GM21423 (cell line): ENCODE data around the gene ZNF516.

Experiments used
- ATAC-seq: cut with Tn5 transposase; IDR thresholded peaks from one replicate; pipeline ENCODE4 v1.9.1; 2021; ENCODE audit warnings: mild to moderate bottlenecking, moderate library complexity; ENCODE audit not compliant: unreplicated experiment

The ZNF516 gene

DNA sequence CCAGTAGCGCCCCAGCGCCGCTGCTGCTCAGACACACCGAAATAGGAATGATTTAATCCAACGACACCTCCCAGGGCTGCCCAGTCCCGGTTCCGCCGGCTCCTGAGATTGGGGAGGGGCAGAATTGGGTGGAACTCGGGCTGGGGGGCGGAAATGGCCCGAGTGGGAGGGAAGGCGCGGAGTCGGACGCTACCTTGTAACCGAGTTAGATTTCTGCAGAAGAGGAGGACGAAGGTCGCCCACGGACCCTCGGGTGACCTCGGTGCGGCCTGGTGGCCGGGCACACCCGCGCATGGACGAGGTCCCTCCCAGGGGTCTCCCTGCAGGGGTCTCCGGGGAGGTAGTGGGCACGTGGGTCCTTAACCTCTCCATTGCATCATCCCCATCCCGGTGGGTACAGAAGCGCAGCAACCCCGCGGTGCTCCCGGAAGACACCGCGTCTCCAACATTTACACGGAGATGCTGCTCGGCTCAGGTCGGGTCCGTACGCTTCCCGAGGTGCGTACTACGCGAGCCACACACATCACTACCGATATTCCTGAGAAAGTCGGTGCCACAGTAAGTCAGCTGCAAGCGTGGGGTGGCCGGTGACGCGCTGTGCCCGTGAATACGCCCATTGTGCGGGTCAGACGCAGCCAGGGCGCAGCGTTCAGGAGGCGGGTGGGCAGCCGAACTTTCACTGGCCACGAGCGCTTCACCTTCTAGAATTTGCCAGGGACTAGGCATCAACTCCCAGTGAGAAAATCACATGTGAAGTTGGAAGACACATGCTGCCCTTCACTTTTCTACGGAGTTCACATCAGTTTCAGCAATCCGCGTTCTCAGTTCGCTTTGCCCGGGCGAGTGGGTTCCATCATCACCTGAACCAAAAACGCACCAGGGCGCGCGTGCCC lies 3.0 kb downstream of the ZNF516 start:
- ATAC-seq, result no peak

DNA sequence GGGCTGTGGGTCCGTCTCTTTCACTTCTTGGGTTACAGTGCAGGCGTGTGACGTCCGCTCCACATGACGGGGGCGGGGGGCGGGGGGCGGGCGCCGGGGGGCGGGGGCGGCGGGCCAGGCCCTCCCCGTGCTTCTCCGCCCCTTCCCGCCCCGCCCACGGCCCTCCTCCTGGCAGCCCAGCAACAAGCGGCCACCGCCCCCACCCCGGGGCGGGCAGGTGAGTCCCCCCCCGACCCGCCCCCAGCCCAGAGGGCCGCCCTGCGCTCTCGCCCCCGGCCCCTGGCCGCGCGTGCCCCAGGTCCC lies 3.6 kb downstream of the ZNF516 start:
- ATAC-seq, result no peak

DNA sequence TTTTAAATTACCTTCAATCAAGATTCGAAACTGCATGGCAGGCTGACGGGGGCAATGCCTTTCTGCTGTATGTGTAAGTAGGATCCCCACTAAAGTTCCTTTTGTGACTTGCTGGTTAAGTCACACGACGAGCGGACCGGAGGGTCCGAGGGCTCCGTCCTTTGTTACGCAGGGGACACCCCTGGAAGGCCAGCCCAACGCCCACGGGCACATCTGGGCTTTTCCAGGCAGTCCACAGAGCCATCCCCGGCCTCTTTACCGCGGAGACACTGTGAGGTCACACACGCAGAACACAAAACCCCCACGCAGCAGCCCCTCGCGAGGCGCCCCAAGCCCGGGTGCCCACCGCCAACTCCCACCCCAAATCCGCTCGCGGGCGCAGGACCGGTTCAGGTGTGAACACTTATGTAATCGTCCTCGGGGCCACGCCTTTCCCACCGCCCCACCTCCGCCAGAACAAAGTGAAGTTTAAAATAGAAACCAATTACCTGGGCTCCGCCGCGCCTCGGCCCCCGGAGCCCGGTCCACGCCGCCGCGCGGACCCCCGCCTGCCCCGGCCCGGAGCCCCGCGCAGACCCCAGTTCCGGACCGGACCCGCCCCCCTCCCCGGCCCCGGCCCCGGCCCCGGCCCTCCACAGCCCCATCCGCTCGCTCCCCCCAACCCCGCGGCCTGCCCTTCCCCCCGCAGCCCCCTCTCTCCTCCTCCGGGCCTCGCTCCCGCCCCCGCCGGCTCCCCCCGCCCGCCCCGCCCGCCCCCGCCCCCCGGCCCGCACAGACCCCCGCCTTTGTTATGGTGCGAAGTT lies 4.2 kb downstream of the ZNF516 start:
- ATAC-seq, result no peak

DNA sequence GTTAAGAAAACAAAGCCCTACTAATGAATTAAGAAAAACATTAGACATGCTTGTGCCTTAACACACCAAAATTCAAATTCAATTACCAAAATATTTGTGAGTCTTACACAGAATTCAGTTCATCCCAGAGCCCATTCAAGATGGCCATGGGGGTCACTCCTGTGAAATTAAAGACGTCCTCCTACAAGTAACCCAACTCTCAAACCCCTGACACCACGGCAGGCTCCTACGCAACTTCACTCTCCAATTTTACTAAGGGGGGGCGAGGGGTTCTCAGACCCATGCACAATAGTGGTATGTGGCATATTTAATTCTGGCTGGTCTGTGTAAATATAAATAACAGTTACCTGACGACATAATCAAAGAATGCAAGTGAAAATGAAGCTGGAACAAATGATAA lies 5.0 kb downstream of the ZNF516 start:
- ATAC-seq, result no peak

DNA sequence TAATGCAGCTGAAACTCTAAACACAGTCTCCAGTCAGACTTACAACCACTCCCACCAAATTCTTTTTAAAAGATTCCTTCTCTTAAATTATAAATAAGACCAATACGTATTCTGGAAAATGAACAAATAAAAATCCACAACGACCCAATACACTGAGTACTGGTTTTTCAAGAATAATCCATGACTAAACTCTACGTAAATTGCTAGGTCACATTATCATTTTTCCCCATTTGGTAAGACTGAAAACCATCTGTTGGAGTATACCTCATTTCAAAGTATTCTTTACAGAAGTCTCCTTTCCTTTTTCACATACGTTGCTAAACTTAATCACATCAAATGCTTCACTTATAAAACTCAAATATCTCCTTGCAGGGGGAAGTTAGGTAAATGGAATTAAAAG lies 6.0 kb downstream of the ZNF516 start:
- no peak for ATAC-seq

DNA sequence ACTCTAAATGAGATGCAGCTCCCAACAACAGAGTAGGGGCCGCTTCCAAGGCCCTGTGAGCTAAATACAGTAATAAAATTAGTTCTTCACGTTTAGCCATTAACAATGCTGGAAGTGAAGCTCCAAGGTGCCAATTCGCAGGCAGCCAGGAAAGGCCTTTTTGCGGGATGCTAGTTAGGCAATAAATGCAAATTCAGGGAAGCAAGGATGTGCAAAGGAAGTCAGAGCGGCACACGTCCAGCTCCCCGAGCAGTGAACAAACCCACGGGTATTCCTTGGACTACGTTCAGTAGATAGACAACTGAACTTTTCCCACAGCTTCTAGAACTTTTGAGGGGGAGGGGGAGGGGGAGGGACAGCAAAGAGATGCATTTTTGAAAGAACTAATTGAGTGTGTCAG lies 6.9 kb downstream of the ZNF516 start:
- ATAC-seq, result no peak

DNA sequence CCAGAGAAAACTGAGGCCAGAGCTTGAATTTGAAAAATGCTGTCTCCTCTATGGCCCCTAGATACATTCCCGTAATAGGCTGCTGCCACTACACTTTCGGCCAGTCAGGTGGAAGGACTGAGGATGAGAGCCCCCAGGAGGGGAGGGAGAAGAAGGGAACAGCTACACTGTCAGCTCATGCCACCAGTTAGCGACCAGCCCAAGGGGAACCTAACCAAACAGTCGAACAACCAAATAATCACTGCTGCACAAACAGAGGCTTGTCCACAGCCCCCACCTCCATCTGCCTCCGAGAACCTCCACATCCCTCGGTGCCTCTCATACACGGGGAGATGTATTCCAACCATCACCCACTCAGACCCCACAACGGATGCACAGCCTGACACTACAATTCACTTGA lies 7.3 kb downstream of the ZNF516 start:
- ATAC-seq, result no peak

DNA sequence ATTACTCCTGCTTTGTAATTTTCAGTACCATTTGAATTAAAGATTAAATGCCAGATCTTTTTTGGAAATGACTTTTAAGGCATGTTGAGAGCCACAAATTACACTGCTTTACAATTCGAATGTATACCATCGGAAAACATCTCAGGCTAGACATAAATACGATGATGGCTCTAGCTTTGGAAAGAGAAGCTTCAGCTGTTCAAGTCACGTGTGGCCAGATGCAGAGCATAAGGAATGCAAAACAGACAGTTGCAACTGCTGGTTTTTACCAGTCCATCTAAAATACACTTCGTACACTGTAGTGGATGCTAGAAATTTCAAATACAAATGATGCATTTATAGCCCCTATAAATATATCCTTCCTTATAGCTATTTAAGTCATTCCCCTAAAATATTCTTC lies 8.0 kb downstream of the ZNF516 start:
- ATAC-seq, result no peak

DNA sequence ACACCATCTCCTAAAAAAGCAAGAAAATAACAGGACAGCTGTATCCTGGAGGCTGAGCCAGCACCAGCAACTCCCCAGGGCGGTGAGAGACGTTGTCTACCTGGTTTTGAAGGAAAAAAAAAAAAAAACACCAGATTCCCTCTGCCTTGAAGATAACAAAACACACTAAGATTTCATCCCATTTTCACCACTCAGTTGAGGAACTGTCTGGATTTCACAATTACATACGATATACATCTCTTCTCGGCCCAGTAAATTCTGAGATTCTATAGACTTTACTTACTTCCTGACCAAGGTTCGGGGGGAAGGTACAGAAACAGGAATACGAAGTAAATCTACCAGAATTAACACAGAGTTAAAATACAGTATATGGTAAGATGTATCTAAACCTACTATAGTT lies 8.5 kb downstream of the ZNF516 start:
- no peak for ATAC-seq

DNA sequence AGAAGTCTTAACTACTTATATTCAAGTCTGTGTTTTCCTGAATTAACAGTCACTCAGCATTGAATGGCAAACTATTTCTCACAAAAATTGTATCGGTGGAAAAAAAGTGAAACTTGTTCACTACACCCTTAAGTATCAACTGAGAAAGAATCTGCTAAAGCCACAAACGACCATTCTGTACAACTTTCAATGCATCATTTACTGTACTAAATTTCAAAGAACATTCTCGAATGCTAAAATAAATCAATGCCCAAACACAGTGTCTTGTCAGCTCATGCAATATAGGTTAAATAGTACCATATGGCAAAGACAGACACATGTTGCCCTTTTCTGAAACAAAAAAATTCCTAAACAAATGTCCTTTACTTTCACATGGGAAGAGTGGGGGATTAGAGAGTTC lies 9.0 kb downstream of the ZNF516 start:
- no peak for ATAC-seq

DNA sequence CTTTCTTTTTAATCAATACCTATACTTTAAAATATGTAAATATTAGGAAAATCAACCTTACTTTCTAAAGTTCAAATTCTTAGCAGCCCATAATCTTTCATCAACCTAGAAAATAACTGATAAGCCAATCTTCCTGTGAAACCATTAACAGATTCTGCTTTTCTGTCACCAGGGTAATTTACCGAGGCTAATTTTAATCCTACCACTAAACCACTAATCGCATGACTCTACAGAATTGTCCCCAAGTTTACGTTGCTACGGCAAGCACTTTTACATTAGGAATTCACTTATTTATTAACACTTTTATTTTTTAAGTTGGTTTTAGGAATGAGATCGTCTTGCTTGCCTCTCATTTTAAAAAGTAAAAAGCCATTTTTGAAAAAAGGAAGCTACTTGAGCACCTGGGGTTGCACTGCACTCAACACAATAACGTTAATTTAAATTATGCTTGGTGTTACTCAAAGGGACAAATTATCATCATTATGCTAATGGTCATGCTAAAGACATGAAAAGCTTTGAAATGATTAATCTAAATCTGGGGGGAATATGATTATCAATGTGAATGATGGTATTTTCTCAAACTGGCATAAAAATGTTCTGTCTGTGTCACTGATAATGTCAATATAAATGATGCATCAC lies 10.2 kb downstream of the ZNF516 start:
- ATAC-seq, result peak; percentile 62

DNA sequence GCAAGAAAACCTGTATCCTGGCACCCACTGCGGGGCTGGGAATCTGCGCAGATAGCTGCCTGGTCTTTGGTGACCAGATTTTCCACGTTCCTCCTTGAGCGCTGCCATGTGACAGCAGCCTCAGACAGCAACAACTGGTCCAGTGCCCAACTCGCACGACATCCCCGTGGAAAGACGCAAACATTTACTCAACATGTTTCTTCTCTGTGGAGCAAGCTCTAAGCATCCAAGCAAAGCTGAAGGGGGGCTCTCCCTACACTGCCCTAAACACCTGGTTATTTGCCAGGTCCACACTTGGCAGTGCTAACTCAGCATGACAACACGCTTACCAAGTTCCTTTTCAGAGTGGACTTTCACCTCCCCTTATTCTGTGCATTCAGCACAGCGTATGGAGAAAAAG lies 11.3 kb downstream of the ZNF516 start:
- ATAC-seq, result no peak

DNA sequence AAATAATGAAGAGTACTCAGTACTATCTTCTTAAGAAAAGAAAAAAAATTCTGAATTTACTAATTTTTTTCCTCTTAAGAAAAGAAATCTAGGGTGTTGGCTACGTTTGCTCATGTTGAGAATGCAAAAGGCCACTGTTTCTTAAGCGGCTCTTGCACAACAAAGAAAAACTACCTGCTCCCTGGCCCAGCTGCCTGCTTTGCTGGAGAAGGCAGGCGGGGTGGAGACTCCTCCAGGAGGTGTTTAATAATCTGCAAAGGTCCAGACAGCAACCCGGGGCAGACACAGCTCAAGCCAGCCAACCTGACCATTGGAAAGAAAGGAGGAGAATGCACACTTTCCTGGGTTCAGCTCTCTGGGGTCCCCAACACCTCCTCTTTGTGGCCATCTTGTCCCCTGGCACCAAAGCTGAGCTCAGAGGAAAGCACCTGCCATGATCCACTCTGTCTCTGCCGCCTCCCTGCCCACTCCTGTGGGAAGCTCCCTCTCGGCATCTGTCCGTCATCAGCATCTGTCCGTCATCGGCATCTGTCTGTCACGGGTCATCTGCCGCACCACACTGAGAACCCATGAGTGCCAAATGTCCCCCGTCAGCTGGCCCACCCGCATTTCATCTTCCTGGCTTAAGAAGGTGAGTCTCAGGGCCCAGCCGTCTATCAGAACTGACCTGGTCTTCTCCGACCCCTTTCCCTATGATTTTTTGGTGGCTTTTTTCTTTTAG lies 11.9 kb downstream of the ZNF516 start:
- ATAC-seq, result no peak

DNA sequence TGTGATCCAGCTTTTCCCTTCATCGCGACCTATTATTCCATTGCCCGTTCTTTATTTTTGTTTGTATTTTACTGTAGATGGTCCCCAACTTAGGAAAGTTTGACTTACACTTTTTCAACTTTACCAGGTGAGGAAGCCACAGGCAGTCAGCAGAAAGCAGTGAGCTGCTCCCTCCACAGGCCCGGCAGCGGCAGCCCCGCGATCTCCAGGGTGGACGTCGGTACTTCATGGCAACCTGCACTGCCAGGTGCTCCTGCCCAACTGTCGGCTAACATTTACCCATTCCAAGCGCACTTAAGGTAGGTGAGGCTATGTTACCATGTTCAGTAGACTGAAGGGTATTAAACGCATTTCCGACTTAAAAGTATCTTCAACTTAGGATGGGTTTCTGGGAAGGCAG lies 12.8 kb downstream of the ZNF516 start:
- no peak for ATAC-seq

DNA sequence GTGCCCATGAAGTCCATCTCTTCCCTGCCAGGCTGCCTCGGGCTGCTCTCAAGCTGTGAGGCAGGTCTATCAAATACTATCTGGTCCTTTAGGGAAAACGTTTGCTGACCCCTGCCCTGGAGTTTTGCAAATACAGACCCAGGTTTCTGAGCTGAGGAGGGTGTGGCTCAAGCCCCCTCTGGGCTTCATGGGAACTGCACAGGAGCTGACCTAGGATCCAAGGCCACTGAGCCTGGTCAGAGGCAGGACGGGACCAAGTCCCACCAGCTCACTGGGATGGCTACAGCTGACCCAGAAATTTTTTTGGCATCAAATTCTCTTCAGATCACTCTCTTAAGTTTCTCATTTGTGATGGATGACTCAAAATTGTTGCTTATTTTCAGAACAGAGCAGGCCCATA lies 14.1 kb downstream of the ZNF516 start:
- ATAC-seq, result no peak

DNA sequence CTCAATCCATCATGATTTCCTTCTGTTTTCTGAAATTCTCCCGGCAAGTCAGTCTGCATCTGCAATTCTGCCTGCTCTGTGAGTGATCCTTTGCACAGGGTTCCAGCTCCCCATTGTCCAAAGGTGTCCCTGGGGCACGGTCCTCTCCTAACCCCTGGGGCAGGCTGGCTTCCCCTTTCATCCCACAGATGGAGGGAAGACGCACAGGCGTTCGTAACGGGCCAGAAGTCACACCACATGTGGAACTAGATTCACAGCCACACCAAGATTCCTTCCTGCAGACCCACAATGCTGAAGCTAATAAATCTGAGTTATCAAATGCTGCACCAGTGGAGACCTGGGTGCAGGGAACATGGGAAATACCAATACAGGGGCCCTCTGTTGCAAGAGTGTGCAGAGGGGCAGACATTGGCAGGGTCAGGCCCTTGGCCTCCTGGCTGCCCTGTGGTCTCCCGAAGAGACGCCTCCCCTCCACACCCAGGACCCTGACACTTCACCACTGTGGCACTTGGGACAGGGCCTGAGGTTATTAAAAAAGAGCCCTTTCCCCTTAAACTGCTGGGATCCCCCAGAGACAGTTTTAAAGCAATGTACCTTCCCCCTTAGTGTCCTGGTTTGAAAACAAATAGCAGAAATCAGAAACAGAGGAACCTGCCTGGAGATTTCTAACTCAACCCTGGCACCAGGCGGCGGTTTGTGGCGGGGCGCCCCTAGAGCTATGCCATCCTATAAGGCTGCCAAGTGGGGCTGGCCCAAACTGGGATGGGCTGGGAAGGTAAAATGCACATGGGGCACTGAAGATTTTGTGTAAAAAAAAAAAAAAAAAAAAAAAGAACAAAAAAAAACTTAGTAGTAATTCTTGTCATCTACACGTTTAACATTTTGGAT lies 15.4 kb downstream of the ZNF516 start:
- no peak for ATAC-seq

DNA sequence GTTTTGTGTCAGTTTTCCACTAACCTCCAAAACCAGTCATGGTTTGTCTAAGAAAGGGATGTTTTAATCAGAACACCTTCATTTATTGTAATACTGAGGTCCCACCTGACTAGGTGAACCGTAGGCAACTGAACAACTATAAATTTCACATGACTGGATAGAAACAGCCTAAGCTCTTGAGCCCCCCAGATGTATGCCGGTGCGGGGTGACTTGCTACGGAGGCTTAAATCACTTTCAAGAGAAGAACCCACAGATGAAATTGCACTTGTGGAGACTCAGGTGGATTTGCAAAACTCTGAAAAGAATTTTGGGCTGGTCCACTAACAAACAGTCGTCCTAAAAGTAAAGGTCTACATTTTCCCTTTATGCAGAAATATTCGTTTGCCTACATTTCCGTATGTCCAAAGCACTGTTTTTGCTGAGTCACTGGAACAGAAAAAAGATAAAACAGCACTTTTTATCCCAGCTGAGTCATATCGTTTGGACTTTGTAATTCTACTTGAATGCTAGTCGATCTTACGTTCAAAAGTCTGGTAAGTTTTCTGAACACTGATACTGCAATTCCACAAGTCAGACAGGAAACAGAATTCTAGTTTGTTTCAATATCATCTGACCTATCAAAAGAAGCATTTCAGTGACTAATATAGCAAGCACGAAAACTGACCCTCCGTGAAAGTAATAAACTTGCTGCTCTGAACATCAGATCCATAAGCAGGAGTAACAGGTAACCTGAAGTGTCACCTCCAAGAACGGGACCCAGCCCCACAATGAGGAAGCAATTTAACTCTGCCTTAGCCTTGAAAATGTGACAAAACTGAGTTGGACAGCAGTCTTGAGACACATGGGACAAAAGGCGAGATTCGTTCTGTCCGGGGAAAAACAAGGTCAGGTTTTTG lies 18.1 kb downstream of the ZNF516 start:
- peak; percentile 67 for ATAC-seq

DNA sequence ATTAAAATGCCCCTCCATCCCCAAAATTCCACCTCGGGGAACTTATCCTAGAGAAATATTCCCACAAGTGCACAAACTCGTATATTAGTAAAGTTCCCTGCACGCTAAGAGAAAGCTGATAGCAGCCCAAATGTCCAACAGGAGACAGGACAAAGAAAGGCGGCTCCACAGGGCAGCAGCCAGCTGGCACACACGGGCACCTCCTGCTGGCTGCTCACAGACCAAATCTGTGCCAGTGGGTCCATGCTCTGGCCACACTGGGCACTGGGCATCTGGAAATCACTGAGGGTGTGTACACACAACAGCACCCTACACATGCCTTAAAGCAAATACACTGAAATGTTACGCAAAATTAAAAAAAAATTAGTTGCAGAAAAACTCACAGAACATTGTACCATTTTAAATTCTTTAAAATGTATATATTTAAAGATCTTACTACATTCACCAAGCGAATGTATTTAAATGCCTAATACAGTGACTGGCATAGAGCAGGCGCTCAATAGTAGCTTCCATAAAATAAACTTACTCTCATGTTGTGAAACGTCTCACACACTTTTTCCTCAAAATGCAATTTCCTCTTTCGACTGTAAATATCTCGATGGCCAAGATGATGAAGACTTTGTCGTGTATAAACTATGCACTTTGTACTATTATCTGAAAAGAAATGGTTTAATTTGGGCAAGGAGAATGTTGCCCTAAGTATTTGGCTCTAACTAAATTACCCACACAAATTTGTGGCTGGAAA lies 19.4 kb downstream of the ZNF516 start:
- no peak for ATAC-seq

DNA sequence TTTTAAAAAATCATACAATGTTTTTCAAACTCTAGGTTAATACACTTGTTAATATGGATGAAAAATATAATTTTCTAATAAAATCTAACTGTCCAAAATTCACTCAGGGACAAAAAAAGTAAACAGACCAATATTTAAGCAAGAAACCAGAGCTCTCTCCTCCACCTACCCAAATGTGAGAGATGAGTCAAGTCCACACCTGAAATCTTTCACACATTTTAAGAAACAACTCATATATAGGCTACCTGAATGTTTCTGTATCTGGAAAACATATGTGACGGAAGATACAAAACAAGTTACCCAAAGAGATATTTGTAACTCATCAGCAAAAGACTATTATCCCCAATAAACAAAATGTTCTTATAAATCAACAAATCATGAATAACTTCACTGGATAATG lies 20.2 kb downstream of the ZNF516 start:
- ATAC-seq, result no peak
